Gastroesophageal sphincter (tissue), 4 donors: ENCODE data around the gene MARK3. TPM values are rescaled to one million over a fixed set of nuclear protein-coding genes. Genes with fewer than 3 reads are reported as not detected.

Experiments
- ATAC-seq: fragments of 150-250 bp; one replicate; pipeline ENCODE4 v1.9.1; 2016; ENCODE audit warnings: mild to moderate bottlenecking, moderate library complexity
- H3K27ac ChIP-seq, 4 donors: fragments of 200-600 bp; sonication (generic) in 3 of 4; 1 replicate in 3 of 4; 2 replicates in 1 of 4; pipeline ENCODE4 v1.5.1; 2016 to 2019
- H3K27me3 ChIP-seq: fragments of 200-600 bp; sonication (generic); one replicate; pipeline ENCODE4 v1.5.1; 2019
- H3K36me3 ChIP-seq, 2 donors: fragments of 200-600 bp; sonication (generic); one replicate each; pipeline ENCODE4 v1.5.1; 2019; ENCODE audit warnings: control low read depth in 1 of 2
- H3K4me1 ChIP-seq, 3 donors: fragments of 200-600 bp; sonication (generic); 1 replicate in 2 of 3; 2 replicates in 1 of 3; pipeline ENCODE4 v1.5.1; 2016 to 2019; ENCODE audit warnings: control low read depth in 2 of 3
- H3K4me3 ChIP-seq, 2 donors: fragments of 200-600 bp; sonication (generic); one replicate each; pipeline ENCODE4 v1.5.1; 2019; ENCODE audit warnings: mild to moderate bottlenecking in 1 of 2, moderate library complexity in 1 of 2
- H3K9me3 ChIP-seq, 3 donors: fragments of 200-600 bp; sonication (generic); one replicate each; pipeline ENCODE4 v1.5.1; 2017 to 2019; ENCODE audit warnings: control low read depth in 2 of 3
- EP300 ChIP-seq: sonication (generic); formaldehyde crosslinking; IDR thresholded peaks from one replicate; pipeline ENCODE4 v1.6.1; 2017; ENCODE audit warnings: antibody characterized with exemption, mild to moderate bottlenecking
- POLR2A ChIP-seq, 2 donors: fragments of 450-650 bp; IDR thresholded peaks; one replicate each; pipeline ENCODE4 v1.6.1; 2017; ENCODE audit warnings: antibody characterized with exemption in 2 of 2, mild to moderate bottlenecking in 2 of 2, moderate library complexity in 1 of 2
- POLR2AphosphoS5 ChIP-seq: sonication (generic); formaldehyde crosslinking; IDR thresholded peaks from one replicate; pipeline ENCODE4 v1.6.1; 2017; ENCODE audit warnings: antibody characterized with exemption
- whole genome bisulfite sequencing, 2 donors: methylation state at CpG; one replicate each; pipeline ENCODE4 v1.1.5; 2018; ENCODE audit warnings: low coverage in 1 of 2; 5-methylcytosine and 5-hydroxymethylcytosine counted together
- total RNA-seq, 4 donors: library from RNA; depleted of rRNA; stranded (reverse); fragments of >200 nt; gene quantifications; one replicate each; pipeline ENCODE4 v1.1.0, GENCODE V29; 2016
- TF ChIP-seq, protein P1 (sequence below), 4 experiments: fragments of 200-600 bp in 2 of 4; fragments of 450-650 bp in 2 of 4; sonication (generic) in 1 of 4; IDR thresholded peaks; one replicate each; pipeline ENCODE4 v1.5.1; 2017 to 2019; ENCODE audit warnings: antibody characterized with exemption in 4 of 4, mild to moderate bottlenecking in 2 of 4, moderate library complexity in 2 of 4

MARK3 gene
- total RNA-seq, 4 donors from 2014 or later: 65.1 to 127 (median 70.4) TPM

DNA sequence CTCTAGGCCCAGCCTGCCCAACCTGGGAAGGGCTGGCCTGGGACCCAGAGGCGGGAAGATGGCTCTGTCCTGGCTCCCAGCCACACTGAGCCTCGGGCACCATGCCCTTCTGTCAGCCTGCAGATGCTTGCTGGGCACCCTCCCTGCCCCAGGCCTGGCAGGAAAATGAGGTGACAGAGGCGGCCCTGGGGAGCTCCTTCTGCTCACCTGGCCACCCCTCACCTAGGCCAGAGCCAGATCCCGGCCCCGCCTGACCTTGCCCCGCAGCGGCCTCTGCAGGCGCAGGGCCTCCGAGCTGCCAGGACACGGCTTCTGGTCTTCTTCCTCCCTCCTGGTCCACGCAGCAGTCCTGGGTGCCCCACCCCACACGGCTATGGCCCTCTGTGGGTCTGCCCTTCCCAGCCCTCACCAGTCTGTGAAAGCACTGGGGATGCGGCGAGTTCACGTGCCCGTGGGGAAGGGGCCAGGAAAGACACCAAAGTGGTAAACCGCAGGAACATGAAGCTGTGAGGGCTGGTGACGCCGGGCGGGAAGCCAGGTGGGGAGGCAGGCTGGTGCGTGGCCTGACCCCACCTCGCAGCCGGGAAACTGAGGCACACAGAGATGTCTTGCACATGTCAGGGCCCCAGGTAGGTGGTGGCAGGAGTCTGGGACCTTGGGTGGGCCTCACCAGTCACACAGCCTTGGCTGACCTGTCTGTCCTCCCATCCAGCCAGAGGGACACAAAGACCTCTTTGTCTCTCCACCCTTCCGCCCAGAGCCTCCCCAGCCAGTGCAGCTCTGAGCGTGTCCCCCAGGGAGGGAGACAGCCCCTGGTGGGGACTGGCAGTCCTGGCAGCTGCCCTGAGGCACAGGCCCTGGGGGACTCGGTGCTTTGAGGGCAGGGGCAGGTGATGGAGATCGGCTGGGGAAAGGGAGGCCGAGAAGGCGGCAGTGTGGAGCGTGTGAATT, 164.4 kb downstream of the MARK3 start:
- no peaks in the 10 kb centered on the region for H3K9me3 ChIP-seq
- no peaks in the 10 kb centered on the region for H3K27me3 ChIP-seq
- peak overlapping the region; percentile 92 to 99 (median 97) for H3K27ac ChIP-seq
- TF ChIP-seq, protein P1, sequence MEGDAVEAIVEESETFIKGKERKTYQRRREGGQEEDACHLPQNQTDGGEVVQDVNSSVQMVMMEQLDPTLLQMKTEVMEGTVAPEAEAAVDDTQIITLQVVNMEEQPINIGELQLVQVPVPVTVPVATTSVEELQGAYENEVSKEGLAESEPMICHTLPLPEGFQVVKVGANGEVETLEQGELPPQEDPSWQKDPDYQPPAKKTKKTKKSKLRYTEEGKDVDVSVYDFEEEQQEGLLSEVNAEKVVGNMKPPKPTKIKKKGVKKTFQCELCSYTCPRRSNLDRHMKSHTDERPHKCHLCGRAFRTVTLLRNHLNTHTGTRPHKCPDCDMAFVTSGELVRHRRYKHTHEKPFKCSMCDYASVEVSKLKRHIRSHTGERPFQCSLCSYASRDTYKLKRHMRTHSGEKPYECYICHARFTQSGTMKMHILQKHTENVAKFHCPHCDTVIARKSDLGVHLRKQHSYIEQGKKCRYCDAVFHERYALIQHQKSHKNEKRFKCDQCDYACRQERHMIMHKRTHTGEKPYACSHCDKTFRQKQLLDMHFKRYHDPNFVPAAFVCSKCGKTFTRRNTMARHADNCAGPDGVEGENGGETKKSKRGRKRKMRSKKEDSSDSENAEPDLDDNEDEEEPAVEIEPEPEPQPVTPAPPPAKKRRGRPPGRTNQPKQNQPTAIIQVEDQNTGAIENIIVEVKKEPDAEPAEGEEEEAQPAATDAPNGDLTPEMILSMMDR (IDR thresholded peaks at IDR 0.05): no peak
- no peak for TF ChIP-seq POLR2A (IDR thresholded peaks at IDR 0.05)
- no peak for ATAC-seq
- no peak overlapping the region for H3K4me3 ChIP-seq
- WGBS, 2 donors: 60 to 71% methylated on average over 1 to 9 of the region's 30 CpGs
- H3K4me1 ChIP-seq: peaks cover 3 to 99% (median 60%) of the 10 kb centered on the region in 3 donors
- peaks cover 0 to 1% of the 10 kb centered on the region in 2 donors for H3K36me3 ChIP-seq

DNA sequence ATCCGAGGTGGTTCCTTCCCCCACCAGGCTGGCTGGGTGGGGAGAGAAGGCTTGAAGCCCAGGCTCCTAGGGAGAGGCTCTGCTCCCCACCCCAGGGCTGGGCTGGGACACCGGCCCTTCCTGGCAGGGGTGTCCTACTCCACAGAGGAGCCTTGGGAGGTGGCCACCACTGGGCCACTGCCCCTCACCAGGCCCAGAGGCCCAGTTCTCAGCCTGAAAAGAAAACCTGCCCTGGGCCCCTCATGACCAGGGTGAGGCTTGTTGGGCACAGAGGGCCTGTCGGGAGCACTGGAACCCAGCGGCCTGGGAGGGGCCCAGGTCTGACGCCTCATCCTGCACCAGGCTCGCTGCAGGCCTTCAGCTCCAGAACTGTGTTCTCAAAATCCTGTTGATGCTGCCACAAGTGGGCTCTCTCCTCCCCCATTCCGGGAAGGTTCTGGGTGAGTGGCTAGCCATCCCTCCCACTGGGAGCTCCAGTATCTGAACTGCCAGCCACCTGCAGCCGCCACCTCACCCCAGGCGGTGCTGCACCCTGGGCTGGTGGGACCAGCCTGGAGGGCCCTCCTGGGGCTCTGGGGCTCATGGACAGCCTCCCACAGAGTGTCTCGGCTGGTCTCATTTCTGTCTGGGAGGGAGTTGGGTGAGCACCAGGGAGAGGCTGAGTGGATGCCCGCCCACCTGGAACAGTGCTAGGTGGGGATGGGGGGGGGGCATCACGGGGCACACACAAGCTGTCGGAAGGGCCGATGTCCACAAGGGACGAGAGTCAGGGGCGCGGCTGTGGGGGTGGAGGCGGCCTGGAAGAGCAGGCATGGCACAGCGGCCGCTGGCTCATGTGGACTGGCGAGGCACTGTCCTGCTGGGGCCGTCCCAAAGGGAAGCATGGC, 165.5 kb downstream of the MARK3 start:
- ATAC-seq: peak; percentile 6
- Histone ChIP-seq H3K4me3 (peak overlapping the region; percentile 0 to 32), H3K4me1 (peaks cover 3 to 97% (median 57%) of the 10 kb centered on the region in 3 donors), H3K36me3 (peaks cover 0 to 3% of the 10 kb centered on the region in 2 donors), H3K27me3 (no peaks in the 10 kb centered on the region), H3K9me3 (no peaks in the 10 kb centered on the region), H3K27ac (peak overlapping the region; percentile 92 to 99 (median 97))
- TF ChIP-seq POLR2A (IDR thresholded peaks at IDR 0.05): peak in 1 of 2 donors; percentile 11
- TF ChIP-seq POLR2AphosphoS5: peak; percentile 20
- TF ChIP-seq EP300: no peak
- TF ChIP-seq, protein P1 (IDR thresholded peaks at IDR 0.05): peak in 1 of 4 experiments; percentile 8
- 30 to 51% methylated on average over 1 to 4 of the region's 22 CpGs for WGBS, 2 donors

DNA sequence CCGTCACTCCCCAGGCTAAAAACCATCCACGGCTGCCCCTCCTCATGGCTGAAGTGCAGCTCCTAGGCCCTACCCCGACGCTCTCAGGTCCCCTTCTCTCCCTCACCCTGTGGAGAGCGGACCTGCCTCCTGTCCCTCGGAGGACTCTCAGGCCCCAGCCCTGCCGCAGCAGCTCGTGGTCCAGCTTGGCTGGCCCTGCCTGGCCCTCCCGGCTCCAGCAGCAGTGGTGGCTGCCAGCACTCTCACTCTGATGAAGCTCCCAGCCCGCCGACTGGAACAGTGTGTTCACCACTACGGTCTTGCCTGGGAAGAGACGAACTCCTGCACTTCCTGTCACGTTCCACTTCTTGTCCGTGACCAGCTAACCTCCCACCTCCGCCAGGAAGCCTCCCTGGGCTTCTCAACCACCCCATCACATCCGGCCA, 166.1 kb downstream of the MARK3 start:
- Histone ChIP-seq H3K4me3 (peak overlapping the region in 1 of 2 donors; percentile 32), H3K4me1 (peaks cover 3 to 97% (median 57%) of the 10 kb centered on the region in 3 donors), H3K27ac (peak overlapping the region; percentile 92 to 99 (median 97)), H3K36me3 (peaks cover 0 to 3% of the 10 kb centered on the region in 2 donors), H3K27me3 (no peaks in the 10 kb centered on the region), H3K9me3 (no peaks in the 10 kb centered on the region)
- TF ChIP-seq POLR2A (IDR thresholded peaks at IDR 0.05) (peak; percentile 55 to 69), EP300 (no peak), POLR2AphosphoS5 (peak; percentile 71)
- WGBS, 2 donors: 0 to 40% methylated on average over 1 to 2 of the region's 17 CpGs
- peak; percentile 80 for ATAC-seq

DNA sequence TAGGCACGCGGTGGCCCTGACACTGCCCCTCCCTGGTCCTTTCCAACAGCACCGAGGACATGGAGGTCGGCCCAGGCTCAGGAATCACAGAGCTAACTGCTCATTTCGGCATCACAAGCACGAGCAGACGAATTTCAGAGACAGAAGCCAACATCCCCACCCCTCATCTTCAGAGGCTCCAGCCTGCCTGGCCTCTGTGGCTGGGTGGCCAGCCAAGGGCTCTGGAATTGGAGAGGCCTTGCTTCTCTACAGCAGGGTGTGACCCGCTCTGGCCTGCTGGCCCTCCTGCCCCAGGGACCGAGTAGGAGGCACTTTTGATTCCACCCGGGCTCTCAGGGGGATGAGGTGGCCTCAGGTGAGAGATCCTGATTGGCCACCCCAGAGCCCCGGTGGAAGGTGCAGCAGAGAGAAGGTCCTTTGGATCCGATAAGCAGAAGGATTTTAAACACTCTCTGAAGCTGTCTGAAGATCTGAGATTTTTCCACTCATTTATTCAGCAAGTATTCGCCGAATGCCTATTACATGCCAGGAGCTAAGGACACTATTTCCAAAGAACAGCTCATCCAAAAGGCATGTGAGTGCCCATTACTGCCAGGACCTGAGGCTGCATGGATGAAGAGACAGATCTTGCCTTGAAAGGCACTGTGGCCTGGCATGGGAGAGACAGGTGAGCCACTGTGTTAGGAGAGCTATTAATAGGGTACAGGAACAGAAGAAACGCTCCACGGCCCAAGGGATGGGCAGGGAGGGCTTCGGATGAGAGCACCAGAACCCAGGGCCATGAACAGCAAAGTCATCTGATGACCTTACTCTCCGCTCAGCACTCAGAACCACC, 167.0 kb downstream of the MARK3 start:
- peak; percentile 70 for ATAC-seq
- H3K4me3 ChIP-seq: peak overlapping the region; percentile 12 to 32
- H3K27ac ChIP-seq: peak overlapping the region; percentile 92 to 99 (median 97)
- peaks cover 3 to 97% (median 54%) of the 10 kb centered on the region in 3 donors for H3K4me1 ChIP-seq
- 32 to 36% methylated on average over 5 to 7 of the region's 18 CpGs for WGBS, 2 donors
- H3K36me3 ChIP-seq: peaks cover 0 to 3% of the 10 kb centered on the region in 2 donors
- TF ChIP-seq POLR2AphosphoS5: peak; percentile 81
- TF ChIP-seq, protein P1 (IDR thresholded peaks at IDR 0.05): no peak
- H3K27me3 ChIP-seq: no peaks in the 10 kb centered on the region
- H3K9me3 ChIP-seq: no peaks in the 10 kb centered on the region
